Vagina (tissue), 2 donors: Measurements from ENCODE around the gene GOSR2.

Source experiments
- CTCF ChIP-seq, 3 experiments: fragments of 450-650 bp in 2 of 3; fragments of 200-600 bp in 1 of 3; sonication (generic) in 1 of 3; IDR thresholded peaks; one replicate each; pipeline ENCODE4 v1.5.1; 2017 to 2019; ENCODE audit warnings: antibody characterized with exemption in 3 of 3, mild to moderate bottlenecking in 2 of 3, moderate library complexity in 2 of 3
- POLR2A ChIP-seq, 2 donors: fragments of 450-650 bp; IDR thresholded peaks; one replicate each; pipeline ENCODE4 v1.6.1; 2017; ENCODE audit warnings: antibody characterized with exemption in 2 of 2, mild to moderate bottlenecking in 2 of 2, moderate library complexity in 2 of 2
- POLR2AphosphoS5 ChIP-seq, 2 donors: sonication (generic); formaldehyde crosslinking; IDR thresholded peaks; one replicate each; pipeline ENCODE4 v1.9.0; 2017; ENCODE audit warnings: antibody characterized with exemption in 2 of 2, mild to moderate bottlenecking in 2 of 2, low read depth in 1 of 2; ENCODE audit not compliant: insufficient read depth in 1 of 2

GRCh38 chr17:46911311-46911710, 11.6 kb upstream of the GOSR2 start:
- TF ChIP-seq POLR2A (IDR thresholded peaks at IDR 0.05) (no peak), CTCF (IDR thresholded peaks at IDR 0.05) (no peak), POLR2AphosphoS5 (IDR thresholded peaks at IDR 0.05; ENCODE audit: insufficient read depth in 1 of 2, low read depth in 1 of 2) (no peak)
